NT2/D1 (cell line): ENCODE data around the gene COMMD7.

Experiments
- SUZ12 ChIP-seq: IDR thresholded peaks from 2 replicates; pipeline ENCODE4 v1.6.1; 2011; ENCODE audit not compliant: insufficient read length, insufficient read depth; ENCODE audit errors: extremely low read depth
- YY1 ChIP-seq: IDR thresholded peaks from 2 replicates; pipeline ENCODE4 v1.6.1; 2011; ENCODE audit not compliant: insufficient read length, insufficient read depth
- ZNF274 ChIP-seq: IDR thresholded peaks from 2 replicates; pipeline ENCODE4 v1.6.1; 2011; ENCODE audit warnings: mild to moderate bottlenecking, low read depth, low read length

DNA sequence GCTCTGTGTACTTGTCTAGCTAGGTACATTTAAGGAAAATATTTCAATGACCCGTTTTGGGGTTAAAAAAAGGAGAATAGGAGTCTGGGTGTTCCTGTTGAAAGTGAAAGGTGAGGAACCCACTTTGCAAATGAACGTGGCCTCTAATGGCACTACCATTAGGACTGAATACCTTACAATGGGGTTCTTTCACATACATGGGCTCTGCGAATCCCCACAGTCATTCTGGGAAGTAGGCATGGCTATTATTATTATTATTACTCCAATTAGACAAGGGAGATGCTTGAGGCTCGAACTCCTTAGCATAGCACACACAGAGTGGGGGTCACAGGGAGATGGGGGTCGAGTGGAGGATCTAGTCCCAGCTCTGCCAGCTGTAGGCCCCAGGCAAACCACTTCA, 12.9 kb upstream of the COMMD7 start:
- TF ChIP-seq ZNF274 (no peak), SUZ12 (no peak), YY1 (no peak)
